HG02884 (cell line): Measurements from ENCODE around the gene RELT.

Experiments
- ATAC-seq: cut with Tn5 transposase; IDR thresholded peaks from one replicate; pipeline ENCODE4 v1.9.1; 2021; ENCODE audit warnings: mild to moderate bottlenecking, moderate library complexity; ENCODE audit not compliant: unreplicated experiment

Gene RELT

GRCh38 chr11:73376160-73376802 is at the start of gene RELT:
Gene RELT (plus strand): TSS chr11:73376399. CDS start chr11:73389137, 12,738 bp downstream.
- ATAC-seq = peak; percentile 71

DNA sequence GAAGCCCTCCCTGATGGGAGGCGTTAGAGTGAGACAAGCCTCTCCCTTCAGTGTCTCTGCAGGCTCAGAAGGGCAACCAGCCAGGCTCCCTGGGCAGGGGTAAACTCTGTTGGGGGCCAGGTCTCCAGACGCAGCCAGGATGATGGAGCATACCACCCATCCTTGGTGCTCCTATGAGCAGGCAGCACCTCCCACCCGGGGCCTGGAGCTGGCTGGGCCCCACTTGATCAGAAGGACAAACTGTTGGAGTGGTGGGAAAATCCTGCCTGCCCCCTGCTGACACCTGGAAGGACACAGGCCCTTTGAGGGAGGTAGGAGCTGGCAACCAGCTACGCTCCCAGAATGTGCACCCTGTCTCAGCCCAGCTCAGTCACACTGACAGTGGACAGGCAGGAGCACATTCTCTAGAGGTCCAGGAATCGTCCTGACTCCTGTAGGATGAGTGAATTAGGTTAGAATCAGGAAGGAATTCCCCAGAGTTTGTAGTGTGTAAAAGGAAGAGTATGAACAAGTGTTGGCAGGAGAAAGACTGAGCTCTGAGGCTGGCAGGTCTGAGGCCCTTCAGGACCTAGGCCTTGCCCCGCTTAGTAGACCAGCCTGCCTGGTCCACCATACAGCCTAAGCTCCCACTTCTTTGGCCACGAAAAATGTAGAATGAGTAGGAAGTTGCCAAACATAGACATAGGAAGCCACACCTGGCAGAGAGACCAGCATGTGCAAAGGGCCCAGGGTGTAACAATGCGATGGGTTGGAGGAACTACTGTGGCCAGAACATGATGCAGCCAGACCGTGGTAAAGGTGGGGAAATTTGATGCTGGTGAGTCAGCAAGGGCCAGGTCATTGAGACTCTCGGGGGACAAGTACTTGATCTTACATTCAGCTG is 49.0 kb upstream of the RELT start:
- ATAC-seq = no peak

DNA sequence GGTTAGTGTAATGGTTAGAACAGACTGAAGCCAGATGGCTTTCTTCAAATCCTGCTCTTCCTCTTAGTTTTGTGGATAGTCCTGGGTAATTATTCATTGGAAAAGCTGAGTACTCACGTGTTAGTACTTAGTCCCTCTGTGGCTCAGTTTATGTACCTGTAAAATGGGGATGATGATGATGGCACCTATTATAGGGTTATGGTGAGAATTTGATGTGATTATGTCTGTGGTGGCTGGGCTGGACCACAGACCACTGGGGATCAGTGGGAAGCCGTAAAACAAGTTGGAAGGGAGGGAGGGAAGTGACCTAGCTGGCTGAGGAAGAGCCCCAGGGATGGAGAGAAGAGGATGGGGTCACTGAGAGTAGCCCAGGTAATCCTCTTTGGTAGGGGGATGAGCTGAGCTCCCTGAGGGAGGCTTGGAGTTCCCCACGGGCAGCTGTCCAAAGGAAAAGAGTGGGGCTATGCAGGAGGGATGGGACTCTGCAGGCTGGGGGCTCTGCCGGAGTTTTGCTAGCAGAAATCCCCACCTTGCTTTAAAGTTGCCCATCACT is 48.3 kb upstream of the RELT start:
- ATAC-seq = no peak

DNA sequence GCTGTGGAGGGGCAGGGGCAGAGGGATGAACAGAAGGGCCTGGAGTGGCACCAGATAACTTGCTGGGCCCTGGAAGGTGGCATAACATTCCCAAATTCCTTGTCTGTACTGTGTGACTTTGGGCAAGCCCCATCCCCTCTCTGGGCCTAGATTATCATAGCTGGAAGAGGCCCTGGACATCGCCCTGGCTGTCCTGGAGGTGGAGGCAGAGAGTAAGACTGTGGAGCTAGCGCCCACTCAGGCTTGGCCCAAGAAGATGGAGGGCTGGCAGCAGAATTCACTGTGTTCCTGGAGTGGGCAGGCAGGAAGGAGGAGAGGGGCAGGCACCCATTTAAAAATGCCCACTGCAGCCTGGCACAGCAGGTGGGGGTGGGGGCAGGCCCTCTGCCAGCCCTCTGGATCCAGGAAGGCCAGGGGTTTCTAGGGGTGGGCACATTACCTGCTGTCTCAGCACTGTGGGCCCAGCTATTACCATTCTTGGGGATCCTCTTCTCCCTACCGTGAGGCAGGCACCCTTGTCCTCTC is 45.6 kb upstream of the RELT start:
- ATAC-seq = no peak

DNA sequence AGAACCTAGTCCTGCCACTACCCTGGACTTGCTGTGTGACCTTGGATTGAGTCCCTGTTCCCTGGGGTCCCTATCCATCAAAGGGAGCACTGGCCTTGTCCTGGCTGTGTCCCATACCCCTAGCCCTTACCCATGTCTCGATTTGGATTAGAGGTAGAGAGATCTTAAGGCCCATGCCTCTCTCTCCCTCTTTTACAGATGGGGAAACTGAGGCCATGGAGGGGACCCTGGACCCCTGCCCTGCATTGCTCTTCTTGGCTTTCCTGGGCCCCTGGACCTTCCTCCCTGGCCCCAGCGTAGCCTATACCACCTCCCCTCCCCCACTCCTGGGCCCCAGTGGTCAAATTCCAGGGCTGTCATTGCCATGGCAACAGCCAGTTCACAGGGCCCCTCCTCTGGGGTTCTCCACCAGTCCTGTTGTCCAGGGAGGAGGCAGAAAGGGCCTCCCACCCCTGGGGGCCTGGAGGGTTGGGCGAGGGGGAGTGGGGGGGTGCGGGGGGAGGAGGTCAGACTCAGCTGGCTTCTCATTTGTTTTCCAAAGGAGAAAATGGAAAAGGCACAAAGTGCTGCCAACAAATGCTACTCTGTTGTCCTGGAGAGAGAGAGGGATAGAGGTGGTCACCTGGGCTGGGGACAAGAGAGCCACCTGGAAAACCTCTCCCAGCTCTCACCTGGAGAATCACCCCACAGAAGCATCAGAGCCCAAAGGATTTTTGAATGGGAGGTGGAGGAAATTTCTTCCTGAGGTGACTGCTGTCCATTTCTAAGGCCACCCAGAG is 44.9 kb upstream of the RELT start:
- ATAC-seq = no peak

- ATAC-seq = no peak
Measured at GRCh38 chr11:73333173-73333572, 43.0 kb upstream of the RELT start.

- no peak for ATAC-seq
Measured at GRCh38 chr11:73333640-73334383, 42.4 kb upstream of the RELT start.

- no peak for ATAC-seq
Measured at GRCh38 chr11:73334384-73335203, 41.6 kb upstream of the RELT start.

- no peak for ATAC-seq
Measured at GRCh38 chr11:73335204-73335923, 40.8 kb upstream of the RELT start.

- ATAC-seq = no peak
Measured at GRCh38 chr11:73337846-73338245, 38.4 kb upstream of the RELT start.

DNA sequence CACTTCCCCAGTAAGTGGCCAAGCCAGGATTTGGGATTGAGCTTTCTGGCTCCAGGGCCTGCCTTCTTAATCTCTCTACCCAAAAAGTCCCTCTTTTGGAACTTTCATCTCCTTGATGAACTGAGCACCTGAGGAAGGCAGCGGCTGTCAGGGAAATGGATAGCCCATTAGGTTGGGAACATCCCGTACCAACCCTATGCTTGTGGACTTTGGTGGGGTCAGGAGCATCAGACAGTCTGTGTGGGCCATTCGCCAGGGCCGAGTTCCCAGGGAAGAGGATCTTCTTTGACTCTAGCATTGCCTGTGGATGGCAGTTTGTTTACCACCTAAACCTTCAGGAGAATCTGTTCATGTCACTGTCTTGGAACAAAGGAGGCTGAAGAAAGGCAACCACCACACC is 37.9 kb upstream of the RELT start:
- ATAC-seq = no peak

- ATAC-seq = no peak
Measured at GRCh38 chr11:73340164-73340563, 36.0 kb upstream of the RELT start.

DNA sequence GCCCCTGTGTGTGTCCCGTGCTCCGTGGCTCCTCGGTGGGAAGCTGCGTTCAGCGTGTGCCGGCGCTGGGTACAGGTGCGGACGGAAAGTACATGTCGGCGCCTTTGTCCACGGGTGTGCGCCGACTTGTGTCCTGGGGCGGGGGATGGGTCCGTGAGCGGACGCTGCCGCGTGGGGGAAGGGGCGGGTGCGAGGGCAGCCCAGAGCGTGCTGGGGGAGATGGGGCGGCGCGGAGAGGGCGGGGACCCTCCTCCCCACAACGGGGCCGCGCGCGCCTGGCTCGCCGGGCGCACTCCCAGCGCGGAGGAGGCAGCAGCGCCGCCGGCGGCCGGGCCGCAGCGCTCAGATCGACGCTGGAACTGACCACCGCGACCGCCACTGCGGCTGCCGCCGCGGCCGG is 33.6 kb upstream of the RELT start:
- no peak for ATAC-seq

GRCh38 chr11:73343076-73343873 is 32.9 kb upstream of the RELT start:
- no peak for ATAC-seq

- no peak for ATAC-seq
Measured at GRCh38 chr11:73344191-73344607, 32.0 kb upstream of the RELT start.

DNA sequence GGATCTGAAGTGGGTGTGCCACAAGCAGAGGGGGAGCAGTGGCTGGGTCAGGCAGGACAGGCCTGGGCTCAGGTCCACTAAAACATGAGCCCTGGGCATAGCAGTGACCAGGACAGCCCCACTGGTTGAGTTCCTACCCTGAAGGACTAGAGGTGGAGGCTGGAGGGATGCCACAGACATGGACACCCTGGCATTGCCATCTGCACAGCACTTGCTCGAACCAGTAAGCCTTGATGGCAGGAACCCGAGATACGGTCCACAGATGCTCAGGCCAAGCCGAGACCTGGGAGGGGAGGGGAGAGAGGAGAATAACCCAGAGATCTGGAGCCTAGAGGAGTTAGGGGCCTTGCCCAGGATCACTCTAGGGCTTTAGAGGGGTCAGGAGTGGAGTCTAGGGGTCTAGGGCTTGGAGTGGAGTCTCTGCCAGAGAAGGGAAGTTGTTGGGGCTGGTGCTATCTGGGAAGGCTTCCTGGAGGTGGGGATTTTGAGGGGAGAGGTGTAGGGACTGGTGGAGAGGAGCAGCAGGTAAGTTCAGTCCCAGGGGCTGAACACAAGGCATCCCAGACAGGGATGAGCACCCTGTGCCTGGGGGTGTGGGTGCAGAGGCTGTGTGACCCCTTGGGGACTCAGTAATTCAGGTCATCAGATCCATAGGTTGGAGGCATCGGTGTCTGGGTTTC is 30.6 kb upstream of the RELT start:
- ATAC-seq = no peak

GRCh38 chr11:73346186-73346935 is 29.8 kb upstream of the RELT start:
- ATAC-seq = no peak
